HG02759 (cell line): ENCODE data around the gene HS6ST3.

Experiments used
- ATAC-seq: cut with Tn5 transposase; IDR thresholded peaks from one replicate; pipeline ENCODE4 v1.9.1; 2021; ENCODE audit warnings: mild to moderate bottlenecking, moderate library complexity; ENCODE audit not compliant: unreplicated experiment

The HS6ST3 gene

GRCh38 chr13:96816874-96817273 lies 727.0 kb downstream of the HS6ST3 start:
- no peak for ATAC-seq

GRCh38 chr13:96817336-96817941 lies 727.5 kb downstream of the HS6ST3 start:
- no peak for ATAC-seq

GRCh38 chr13:96819375-96819774 lies 729.5 kb downstream of the HS6ST3 start:
- ATAC-seq = no peak

- ATAC-seq = no peak
These were observed 731.5 kb downstream of the HS6ST3 start for GRCh38 chr13:96821381-96821780.

- no peak for ATAC-seq
These were observed 732.1 kb downstream of the HS6ST3 start for GRCh38 chr13:96821971-96822370.

GRCh38 chr13:96822895-96823294 lies 733.0 kb downstream of the HS6ST3 start:
- no peak for ATAC-seq

GRCh38 chr13:96824140-96824539 lies 734.2 kb downstream of the HS6ST3 start:
- no peak for ATAC-seq

- no peak for ATAC-seq
These were observed 735.7 kb downstream of the HS6ST3 start for GRCh38 chr13:96825653-96826052.

GRCh38 chr13:96834626-96835025 lies 744.7 kb downstream of the HS6ST3 start:
- no peak for ATAC-seq

- ATAC-seq = no peak
These were observed 745.6 kb downstream of the HS6ST3 start for GRCh38 chr13:96835546-96835945.

- no peak for ATAC-seq
These were observed 746.8 kb downstream of the HS6ST3 start for GRCh38 chr13:96836733-96837132.

- ATAC-seq = no peak
These were observed 747.9 kb downstream of the HS6ST3 start for GRCh38 chr13:96837809-96838208.

GRCh38 chr13:96844195-96844594 lies 754.3 kb downstream of the HS6ST3 start:
- no peak for ATAC-seq

GRCh38 chr13:96844616-96845015 lies 754.7 kb downstream of the HS6ST3 start:
- no peak for ATAC-seq

- ATAC-seq = no peak
These were observed 758.4 kb downstream of the HS6ST3 start for GRCh38 chr13:96848286-96848685.

- no peak for ATAC-seq
These were observed 759.2 kb downstream of the HS6ST3 start for GRCh38 chr13:96849091-96849490.

- ATAC-seq = no peak
These were observed 760.7 kb downstream of the HS6ST3 start for GRCh38 chr13:96850538-96851145.

GRCh38 chr13:96851856-96852445 lies 762.0 kb downstream of the HS6ST3 start:
- ATAC-seq = no peak

- no peak for ATAC-seq
These were observed 768.4 kb downstream of the HS6ST3 start for GRCh38 chr13:96858133-96858826.

GRCh38 chr13:96860882-96861281 lies 771.0 kb downstream of the HS6ST3 start:
- ATAC-seq = no peak

- ATAC-seq = no peak
These were observed 772.2 kb downstream of the HS6ST3 start for GRCh38 chr13:96862093-96862492.

GRCh38 chr13:96862999-96863398 lies 773.1 kb downstream of the HS6ST3 start:
- ATAC-seq = no peak
